ENCODE data around the gene HMGCL.
"Not testable (repeated sequence)": the region's sequence is repeated elsewhere in the genome, so short reads cannot be mapped to it uniquely, and the experiment has no call there.

GRCh38 chr1:23853124-23853523 lies 27.9 kb upstream of the HMGCL start:
- not testable (repeated sequence) for TF ChIP-seq CTCF (conservative IDR thresholded peaks at IDR 0.05 in 1 of 2, IDR thresholded peaks at IDR 0.05 in 1 of 2; ENCODE audit: low read depth in 1 of 2, low read length in 2 of 2); EZH2 (IDR thresholded peaks at IDR 0.05; ENCODE audit: low read length, missing control alignments)

Data from fibroblast of lung (primary cell).